Dermis blood vessel endothelial cell (primary cell): ENCODE results near the gene MMP23B. TPM values are rescaled to one million over a fixed set of nuclear protein-coding genes. Genes with fewer than 3 reads are reported as not detected.

Source experiments
- DNase-seq: peaks from one replicate; pipeline ENCODE4 v3.0.0; 2010
- total RNA-seq: library from RNA; depleted of rRNA; stranded (reverse); fragments of >200 nt; gene quantifications from 2 replicates; pipeline ENCODE4 v1.2.3, GENCODE V29; 2014

The MMP23B gene
- total RNA-seq, 1 donor from 2014 or later, result not detected

DNA sequence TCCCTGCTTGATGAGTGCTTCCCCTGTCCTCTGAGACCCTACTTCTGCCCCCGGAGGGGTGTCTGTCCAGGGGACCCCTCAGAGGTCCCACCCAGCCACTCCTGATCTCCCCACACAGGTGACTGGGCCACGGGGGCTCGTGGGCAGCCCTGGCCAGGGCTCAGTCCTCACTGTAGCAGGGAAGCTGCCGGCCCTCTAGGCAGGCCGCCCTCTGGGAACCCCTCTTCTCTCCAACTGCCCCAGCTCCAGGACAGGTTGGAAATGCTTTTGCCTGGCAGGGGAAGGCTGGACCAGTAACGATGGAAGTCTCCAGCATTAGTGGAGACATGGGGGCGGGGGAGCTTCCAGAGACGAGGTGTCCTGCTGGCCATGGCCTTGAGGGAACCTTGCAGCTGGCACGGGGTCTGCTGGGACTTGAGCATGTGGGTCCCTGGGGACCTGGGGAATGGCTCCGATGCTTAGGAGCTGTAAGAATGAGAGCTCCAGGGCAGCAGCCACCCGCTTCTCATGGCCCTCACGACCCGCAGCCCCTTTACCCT, 28.9 kb upstream of the MMP23B start:
- no peak for DNase-seq

DNA sequence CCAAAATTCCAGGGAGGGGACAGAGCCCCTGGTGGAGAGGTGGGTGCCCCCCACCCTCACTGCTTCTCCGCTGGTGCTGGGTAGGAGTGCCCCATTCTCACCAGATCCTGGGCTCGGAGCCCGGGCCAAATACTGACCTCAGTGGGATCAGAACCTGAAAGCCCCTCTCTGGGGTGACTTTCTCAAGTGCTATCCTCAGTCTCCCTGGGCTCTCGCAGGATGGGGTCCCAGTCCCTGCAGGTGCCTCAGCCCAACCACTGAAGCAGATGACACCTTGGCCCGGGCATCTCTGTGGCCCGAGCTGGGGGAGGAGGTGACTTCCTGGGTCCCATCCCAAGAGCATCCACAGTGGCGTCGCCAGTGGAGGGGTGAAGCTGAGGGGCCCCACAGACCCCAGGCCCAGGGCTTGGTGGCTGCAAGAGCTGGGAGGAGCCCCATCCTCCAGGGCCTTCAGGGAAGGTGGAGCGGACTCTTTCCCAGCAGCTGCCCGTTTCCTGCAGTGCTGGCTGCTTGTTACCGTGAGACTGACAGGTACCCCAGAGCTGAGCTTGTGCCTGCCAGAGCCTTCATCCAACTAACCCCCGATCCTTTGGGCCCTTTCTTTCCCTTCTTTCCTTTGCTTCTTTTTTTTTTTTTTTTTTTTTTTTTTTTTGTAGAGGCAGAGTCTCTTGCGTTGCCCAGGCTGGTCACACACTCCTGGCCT, 28.2 kb upstream of the MMP23B start:
- DNase-seq, result no peak

DNA sequence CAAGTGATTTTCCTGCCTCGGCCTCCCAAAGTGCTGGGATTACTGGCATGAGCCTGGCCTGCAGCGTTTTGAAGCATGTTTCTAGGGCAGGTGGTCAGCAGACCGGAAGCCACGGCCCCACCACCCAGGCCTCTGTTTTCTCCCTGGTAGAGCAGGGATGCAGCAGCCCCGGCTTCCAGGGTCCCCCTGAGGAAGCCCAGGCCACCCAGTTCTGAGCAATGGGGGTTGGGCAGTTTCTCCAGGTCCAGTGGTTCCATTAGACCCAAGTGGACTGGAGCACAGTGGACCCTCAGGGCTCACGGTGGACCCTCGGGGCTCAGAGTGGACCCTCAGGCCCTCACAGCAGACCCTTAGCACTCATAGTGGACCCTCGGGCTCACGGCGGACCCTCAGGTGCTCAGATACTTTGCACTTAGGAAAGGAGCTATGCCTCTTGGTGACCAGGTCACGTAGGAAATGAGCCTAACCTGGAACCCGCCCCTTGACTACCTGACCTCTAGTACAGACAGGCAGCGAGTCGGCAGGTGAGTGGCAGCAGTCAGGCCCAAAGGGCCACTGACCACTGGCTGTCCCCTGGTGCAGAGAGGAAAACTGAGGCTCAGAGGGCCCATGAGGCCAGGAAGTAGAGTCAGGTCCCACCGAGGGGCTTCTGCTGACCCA, 27.5 kb upstream of the MMP23B start:
- no peak for DNase-seq

DNA sequence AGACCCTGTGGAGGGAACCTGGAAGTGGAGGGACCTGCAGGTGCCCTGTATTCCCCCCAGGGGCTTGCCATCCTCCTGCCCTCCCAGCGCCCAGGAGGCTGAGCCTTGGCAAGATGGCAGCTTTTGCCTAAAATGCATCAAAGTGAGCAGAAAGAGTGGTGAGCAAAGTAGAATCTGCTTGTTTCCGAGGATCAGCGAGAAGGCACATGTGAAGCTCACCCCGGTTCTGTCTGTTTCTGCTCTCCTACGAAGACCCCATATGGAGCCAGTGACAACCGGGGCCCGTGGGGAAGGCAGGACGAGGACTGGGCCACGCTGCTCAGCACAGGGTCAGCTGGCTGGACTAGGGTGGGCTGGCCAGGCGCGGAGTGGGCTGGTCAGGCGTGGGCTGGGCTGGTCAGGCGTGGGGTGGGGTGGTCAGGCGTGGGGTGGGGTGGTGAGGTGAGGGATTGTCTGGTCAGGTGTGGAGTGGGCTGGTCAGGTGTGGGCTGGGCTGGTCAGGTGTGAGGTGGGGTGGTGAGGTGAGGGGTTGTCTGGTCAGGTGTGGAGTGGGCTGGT, 26.9 kb upstream of the MMP23B start:
- no peak for DNase-seq

DNA sequence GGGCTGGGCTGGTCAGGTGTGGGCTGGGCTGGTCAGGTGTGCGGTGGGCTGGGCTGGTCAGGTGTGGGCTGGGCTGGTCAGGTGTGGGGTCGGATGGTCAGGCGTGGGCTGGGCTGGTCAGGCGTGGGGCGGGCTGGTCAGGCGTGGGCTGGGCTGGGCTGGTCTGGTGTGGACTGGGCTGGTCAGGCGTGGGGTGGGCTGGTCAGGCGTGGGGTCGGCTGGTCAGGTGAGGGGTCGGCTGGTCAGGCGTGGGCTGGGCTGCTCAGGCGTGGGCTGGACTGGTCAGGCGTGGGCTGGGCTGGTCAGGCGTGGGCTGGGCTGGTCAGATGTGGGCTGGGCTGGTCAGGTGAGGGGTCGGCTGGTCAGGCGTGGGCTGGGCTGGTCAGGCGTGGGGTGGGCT, 26.2 kb upstream of the MMP23B start:
- no peak for DNase-seq

DNA sequence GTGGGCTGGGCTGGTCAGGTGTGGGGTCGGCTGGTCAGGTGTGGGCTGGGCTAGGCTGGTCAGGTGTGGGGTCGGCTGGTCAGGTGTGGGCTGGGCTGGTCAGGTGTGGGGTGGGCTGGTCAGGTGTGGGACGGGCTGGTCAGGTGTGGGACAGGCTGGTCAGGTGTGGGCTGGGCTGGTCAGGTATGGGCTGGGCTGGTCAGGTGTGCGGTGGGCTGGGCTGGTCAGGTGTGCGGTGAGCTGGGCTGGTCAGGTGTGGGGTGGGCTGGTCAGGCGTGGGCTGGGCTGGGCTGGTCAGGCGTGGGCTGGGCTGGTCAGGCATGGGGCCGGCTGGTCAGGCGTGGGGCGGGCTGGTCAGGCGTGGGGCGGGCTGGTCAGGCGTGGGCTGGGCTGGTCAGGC, 25.7 kb upstream of the MMP23B start:
- DNase-seq, result no peak

DNA sequence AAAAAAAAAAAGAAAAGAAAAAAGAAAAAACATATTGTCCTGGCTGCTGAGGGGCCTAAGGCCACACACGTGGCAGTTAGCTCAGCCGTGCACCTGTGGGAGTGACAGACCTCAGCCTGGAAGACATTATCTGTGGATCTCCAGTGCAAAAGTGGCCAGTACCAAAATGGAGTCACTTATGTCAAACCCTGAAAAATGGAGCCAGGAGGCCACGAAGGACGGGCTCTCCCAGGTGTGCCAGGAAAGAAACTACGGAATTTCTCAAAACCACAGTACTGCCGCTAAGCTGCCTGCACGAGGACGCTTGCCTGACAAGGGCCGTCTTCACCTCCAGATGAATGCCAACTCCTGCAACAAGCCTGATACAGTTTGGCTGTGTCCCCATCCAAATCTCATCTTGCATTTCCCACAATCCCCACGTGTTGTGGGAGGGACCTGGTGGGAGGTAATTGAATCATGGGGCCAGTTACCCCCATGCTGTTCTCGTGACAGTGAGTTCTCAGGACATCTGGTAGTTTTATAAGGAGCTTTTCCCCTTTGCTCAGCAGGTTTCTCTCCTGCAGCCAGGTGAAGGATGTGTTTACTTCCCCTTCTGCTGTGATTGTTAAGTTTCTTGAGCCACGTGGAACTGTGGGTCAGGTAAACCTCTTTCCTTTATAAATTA, 22.0 kb upstream of the MMP23B start:
- no peak for DNase-seq

DNA sequence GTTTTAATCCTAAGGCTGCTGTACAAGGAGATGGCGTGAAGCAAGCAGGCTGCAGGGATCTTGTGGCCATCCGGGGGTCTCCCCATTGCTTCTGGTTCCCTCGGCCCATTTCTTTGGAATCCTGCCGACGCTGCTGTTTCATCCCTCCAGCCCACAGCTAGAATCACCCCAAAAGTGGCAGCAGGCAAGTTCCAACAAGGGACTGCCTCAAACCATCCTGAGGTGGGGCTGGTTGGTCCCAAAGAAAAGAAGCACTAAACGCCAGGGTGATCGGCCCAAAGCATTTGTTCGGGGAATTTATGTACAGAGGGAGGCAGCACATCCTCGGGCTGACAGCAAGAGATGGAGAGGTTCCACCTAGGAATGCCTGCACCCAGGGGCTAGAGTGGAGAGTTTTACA, 21.2 kb upstream of the MMP23B start:
- no peak for DNase-seq

DNA sequence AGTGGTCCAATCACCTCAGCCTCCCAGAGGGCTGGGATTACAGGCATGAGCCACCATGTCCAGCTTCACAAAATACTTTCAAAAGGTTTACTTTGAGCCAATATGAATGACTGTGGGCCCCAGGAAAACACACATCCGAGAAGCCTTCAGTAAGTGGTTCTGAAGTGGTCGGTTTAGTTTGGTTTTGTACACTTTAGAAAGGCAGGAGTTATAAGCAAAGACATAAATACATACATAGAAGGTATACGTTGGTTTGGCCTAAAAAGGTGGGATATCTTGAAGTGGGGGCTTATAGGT, 19.9 kb upstream of the MMP23B start:
- DNase-seq, result no peak

DNA sequence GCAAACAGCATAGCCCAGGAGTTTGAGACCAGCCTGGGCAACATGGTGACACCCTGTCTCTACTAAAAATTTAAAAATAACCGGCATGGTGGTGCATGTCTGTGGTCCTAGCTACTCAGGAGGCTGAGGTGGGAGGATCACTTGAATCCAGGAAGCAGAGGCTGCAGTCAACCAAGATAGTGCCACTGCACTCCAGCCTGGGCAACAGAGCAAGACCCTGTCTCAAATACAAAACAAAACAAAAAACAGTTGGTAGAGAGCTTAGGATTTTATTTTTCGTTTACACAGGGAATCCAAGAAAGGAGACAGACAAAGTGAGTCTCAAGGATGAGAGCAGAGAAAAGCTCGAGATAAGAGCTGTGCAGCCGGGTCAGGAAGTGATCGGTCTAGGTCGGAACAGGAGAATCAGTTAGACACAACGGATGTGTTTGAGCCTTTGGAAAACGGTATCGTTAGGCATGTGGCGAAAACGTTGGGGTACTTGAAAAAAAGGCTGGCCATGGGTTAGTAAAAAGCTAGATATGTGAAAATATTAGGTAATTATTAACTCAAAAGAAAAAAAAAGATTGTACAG, 18.4 kb upstream of the MMP23B start:
- no peak for DNase-seq

DNA sequence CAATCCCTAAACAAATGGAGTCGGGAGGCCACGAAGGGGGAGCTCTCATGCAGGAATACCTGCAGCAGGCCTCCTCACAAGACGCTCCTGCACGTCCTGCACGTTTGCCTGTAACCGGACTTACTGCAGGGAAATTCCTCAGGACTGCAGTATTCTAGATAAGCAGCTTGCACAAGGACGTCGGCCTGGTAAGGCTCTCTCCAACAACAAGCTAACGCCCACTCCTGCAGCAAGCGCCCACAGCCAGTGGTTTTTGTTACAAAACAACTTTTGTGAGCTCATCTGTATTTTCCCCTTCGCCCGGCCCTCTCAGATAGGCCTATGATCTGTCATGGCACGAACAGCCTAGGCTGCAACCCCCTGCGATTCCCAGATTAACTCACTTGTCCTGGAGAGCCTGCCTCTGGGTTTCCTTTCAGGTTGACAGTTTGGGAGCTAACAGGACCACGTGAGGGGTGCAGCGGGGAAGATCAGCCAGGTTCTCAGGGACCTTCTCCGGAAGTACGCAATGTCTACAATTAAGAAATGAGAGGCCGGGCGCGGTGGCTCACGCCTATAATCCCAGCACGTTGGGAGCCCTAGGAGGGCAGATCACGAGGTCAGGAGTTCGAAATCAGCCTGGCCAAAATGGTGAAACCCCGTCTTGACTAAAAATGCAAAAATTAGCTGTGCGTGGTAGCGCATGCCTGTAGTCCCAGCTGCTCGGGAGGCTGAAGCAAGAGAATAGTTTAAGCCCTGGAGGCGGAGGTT, 17.6 kb upstream of the MMP23B start:
- DNase-seq, result peak; percentile 21

DNA sequence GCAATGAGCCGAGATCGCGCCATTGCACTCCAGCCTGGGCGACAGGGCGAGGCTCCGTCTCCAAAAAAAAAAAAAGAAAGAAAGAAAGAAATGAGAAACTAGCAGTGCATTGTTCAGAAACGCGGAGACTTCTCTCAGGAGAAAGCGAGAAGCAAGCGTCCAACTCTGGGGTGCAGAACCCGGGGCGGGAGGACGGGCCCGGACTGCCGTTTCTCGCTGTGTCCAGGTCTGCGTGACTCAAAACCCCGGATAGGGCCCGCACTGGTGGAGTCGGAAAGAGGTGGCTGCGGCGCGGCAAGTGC, 17.1 kb upstream of the MMP23B start:
- no peak for DNase-seq

DNA sequence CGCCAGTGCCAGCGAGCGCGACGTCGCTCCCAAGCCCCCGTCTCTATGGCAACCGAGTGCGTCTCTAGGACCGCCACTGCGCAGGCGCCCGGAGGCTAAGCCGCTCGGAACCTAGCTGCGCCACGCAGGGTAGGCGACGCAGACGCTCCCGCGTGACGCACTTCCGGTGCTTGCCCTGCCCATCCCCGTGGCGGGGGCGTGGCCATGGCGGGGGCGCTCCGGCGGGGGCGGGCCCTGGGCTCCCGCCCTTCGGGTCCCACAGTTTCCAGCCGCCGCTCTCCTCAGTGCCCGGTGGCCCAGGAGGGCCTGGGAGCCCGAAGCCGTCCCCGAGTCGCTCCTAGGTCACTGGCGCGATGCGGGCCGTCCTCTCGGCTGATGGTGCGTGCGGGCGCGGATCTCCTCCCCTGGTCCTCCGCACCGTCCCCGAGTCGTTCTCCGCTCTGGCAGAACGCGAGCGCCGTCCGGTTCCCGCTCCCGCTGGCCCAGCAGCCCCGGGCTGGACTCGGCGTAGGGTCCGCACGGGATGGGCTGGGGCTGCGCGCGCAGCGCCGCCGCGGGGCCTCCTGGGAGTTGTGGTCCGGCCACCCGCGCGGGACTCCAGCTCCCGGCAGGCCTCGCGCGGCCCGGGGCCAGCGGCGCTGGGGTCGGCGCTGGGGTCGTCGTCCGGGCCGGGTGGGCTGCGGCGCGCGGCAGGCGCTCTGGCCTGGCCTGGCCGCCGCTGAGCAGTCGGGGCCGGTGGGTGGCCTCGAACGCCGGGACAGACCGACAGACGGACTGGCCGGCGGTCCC, 16.5 kb upstream of the MMP23B start, which contains the start of gene MIB2:
Gene MIB2, plus strand, starts transcription at position 245 of the 789 bp plus-strand sequence. CDS start 7,953 bp downstream, outside the sequence.
- peak; percentile 98 for DNase-seq

DNA sequence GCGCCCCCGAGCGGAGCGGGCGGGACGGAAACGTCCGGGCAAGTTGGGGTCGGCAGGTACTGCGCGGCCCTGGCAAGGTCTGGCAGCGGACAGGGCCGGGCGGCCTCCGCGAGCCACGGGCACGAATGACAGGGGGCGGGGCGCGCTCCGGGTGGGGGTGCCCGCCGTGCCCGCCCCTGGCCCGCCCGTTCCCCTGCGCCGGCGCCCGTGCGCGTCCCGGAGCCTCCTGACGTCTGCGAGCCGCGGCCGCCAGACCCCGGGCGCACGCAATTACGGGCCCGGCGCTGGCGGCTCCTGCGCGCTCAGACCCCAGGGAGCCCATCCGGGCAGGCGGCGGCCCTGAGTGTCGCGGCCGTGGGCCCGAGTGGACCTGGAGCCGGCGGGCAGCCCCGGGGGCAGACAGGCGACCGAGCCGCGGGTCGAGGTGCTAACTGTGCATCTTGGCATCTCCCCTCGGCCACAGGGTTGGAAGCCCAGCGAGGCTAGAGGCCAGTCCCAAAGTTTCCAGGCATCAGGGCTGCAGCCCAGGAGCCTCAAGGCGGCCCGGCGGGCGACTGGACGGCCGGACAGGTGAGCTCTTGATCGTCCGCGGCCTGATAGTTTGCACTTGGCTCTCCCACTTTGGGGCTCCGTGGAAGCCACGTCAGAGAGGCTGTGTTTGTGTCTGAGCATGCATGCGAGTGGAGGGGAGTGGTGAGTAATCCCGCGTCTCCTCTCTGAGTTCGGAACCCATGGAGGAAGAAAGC, 15.8 kb upstream of the MMP23B start:
- DNase-seq, result peak; percentile 54

DNA sequence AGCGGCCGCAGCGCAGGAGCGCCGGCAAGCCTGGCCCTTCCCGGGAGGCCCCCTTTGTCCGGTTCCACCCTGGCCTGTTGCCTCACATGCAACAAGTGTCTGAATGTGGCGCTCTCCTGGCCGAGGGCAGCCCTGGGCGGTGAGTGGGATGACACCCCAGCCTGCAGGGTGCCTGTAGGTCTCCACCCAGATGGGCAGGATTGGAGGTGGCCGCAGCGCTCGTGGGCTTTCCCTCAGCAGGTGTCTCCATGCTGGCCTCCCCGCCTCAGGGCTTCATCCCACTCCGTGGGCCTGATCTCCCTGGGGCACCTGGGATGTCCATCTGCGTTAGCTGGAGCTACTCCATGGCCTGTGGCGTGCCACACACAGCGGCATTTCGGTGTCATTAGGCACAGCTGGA, 15.1 kb upstream of the MMP23B start:
- DNase-seq, result no peak

DNA sequence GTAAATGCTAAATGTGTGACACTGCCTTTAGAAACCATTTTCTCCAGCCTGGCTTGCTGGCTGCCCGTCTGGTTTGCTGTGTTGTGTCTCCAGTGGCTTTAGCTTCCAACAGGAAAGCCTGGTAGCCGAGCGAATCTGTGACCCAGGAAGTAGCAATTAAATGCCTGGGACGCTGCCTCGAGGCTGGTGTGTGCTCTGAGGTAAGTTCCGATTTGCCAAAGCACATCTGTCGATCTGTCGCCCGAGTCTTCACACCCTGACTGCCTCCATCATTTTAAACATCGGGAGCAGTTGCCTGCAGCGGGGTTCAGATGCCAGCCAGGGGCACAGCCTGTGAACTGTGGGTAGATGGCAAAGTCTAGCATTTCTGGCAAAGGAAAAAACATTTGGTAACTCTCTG, 14.5 kb upstream of the MMP23B start:
- no peak for DNase-seq

DNA sequence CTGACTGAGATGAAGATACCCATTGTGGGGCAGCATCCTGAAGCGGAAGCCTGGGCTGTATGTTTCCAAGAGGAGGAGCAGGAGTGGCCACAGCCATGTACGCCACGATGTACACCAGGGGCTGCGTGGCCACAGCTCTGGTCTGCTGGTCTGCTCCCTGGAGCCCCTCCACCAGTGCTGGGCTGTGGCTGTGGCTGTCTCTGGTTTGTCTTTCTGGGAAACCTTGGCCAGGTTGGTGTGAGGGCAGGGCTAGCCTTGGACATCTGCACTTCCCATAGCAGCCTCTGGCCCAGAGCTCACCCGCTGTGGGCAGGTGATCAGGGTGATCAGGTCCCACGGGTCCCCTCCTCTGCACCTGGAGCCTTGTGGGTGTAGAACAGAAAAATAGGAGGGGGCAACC, 14.0 kb upstream of the MMP23B start:
- DNase-seq, result no peak

DNA sequence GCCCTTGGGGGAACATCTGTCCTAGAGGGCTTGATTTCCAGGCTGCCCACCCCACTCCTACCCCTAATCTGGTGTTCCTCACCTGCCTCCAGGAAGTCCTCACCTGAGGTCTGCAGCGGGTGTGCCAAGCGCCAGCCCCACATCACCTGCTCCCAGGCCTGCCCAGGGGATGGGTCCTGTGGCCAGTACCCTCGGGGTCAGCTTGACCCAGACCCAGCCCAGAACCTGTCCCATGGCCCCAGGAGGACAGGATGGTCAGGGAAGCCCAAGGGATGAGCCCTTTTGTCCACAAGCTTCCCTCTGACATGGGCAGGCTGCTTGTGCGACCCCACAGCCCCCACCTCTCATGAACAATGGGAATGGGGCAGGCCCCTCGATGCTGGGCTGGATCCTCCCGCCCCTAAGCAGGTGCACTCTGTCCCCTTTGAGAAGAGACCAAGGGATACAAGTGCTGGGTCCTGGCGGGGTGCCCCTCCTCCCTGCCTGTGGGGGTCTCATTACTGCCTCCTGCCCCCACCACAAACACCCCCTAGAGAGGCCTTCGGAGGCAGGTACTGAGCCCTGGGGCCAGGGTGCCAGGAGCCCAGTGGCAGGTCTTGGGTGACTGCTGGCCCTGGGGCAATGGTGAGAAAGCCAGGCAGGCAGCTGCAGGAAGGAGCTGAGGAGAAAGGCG, 13.4 kb upstream of the MMP23B start:
- DNase-seq, result no peak

DNA sequence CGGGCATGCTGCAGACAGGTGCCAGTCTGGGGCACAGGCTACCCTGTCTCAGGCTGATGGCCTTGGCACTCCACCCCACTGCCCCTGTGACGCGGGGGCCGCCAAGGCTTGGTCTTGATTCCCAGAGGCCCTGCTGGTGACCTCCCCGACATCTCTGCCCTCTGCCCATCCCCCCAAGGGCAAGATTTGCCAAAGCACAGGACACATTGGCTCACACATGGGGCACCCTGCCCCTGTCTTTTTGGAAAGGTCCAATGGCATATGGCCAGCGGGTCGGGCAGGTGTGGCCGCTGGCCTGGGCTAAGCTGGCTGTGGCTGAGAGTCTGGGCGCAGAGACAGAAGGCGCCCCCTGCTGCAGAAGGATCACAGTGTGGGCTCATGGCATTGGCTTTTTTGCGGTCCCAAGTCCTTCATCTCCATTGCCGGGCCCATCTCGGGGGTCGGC, 12.0 kb upstream of the MMP23B start:
- DNase-seq, result peak; percentile 27

DNA sequence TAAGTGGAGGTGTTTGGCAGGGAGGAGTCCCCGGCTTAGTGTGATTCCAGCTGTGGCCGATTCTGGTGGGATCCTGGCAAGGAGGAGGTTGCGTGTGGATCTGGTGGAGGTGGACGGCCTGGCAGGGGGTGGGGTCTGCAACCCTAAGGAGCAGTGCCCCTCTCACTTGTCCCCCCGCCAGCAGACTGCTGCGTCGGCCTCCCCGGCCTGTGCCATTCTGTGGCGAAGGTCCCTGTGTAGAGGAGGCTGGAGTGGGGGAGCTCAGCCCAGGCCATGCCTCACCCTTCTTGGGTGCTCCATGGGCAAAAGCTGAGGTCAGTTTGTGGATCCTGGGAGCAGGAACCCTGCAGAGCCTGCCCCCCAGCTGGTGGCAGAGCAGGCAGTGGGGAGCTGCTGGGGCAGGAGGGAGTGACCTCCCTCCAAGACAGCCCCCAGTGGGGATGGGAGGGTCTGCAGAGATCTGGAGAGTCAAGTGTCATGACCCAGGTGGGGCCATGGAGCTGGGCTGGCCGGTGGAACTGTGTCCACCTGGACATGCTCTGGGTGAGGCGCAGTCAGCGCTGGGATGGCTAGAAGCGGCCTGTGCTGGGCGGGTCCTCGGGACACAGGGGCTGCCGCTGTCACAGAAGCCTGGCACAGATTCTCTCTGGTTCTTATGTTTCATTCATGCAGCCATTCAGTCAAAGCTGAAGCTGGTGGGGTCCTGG, 11.4 kb upstream of the MMP23B start:
- DNase-seq, result no peak
